GM18502 (cell line): ENCODE measurements around the gene FNDC10.
"Not testable (repeated sequence)": the region's sequence is repeated elsewhere in the genome, so short reads cannot be mapped to it uniquely, and the experiment has no call there.

Experiments
- ATAC-seq: cut with Tn5 transposase; IDR thresholded peaks from one replicate; pipeline ENCODE4 v1.9.1; 2021; ENCODE audit warnings: mild to moderate bottlenecking; ENCODE audit not compliant: unreplicated experiment, poor library complexity

FNDC10 gene

GRCh38 chr1:1573843-1574720, 25.9 kb downstream of the FNDC10 start:
- peak; percentile 65 for ATAC-seq

- ATAC-seq, result no peak
Observed at GRCh38 chr1:1569341-1569740, 30.6 kb downstream of the FNDC10 start.

- ATAC-seq, result no peak
Observed at GRCh38 chr1:1567891-1568291, 32.0 kb downstream of the FNDC10 start.

- no peak for ATAC-seq
Observed at GRCh38 chr1:1567152-1567875, 32.6 kb downstream of the FNDC10 start.

- ATAC-seq, result no peak
Observed at GRCh38 chr1:1565340-1565739, 34.6 kb downstream of the FNDC10 start.

GRCh38 chr1:1564268-1564667, 35.7 kb downstream of the FNDC10 start:
- no peak for ATAC-seq

GRCh38 chr1:1563688-1564087, 36.2 kb downstream of the FNDC10 start:
- ATAC-seq, result no peak

- no peak for ATAC-seq
Observed at GRCh38 chr1:1562556-1563195, 37.3 kb downstream of the FNDC10 start.

- ATAC-seq, result no peak
Observed at GRCh38 chr1:1561801-1562470, 38.0 kb downstream of the FNDC10 start.

GRCh38 chr1:1560178-1560577, 39.8 kb downstream of the FNDC10 start:
- ATAC-seq, result no peak

GRCh38 chr1:1559066-1559465, 40.9 kb downstream of the FNDC10 start:
- ATAC-seq, result no peak

GRCh38 chr1:1558591-1558990, 41.3 kb downstream of the FNDC10 start:
- no peak for ATAC-seq

- ATAC-seq, result not testable (repeated sequence)
Observed at GRCh38 chr1:1557688-1558087, 42.2 kb downstream of the FNDC10 start.

GRCh38 chr1:1556961-1557360, 43.0 kb downstream of the FNDC10 start:
- ATAC-seq, result not testable (repeated sequence)

- ATAC-seq, result no peak
Observed at GRCh38 chr1:1556505-1556904, 43.4 kb downstream of the FNDC10 start.

- no peak for ATAC-seq
Observed at GRCh38 chr1:1554926-1555915, 44.7 kb downstream of the FNDC10 start.

GRCh38 chr1:1554550-1554925, 45.4 kb downstream of the FNDC10 start:
- ATAC-seq, result no peak

GRCh38 chr1:1553821-1554494, 46.0 kb downstream of the FNDC10 start:
- ATAC-seq, result no peak

- ATAC-seq, result no peak
Observed at GRCh38 chr1:1552263-1552639, 47.7 kb downstream of the FNDC10 start.
